ENCODE measurements around the gene ZYX. TPM values are rescaled to one million over a fixed set of nuclear protein-coding genes. Genes with fewer than 3 reads are reported as not detected.

ZYX gene
- total RNA-seq, 1 experiment from 2014 or later = 237 TPM

DNA sequence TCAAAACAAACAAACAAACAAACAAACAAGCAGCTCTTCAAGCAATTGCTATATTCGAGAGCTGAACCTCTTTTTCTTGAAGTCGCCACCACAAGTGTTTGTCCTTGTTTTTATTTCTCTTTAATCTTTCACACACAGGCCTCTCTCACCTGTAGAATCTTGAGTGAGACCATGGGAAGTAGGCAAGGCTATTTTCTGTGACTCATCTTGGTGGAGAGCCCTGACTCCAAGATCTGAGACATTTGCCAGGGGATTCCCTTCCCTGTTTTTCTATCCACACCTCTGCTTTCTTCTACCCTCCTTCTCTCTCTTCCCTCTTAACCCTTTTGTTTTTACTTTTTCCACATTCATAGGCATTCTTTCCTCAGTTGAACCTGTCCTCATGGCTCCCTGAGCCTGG is 54.1 kb downstream of the ZYX start:
- Histone ChIP-seq H3K23me2 (ENCODE audit: insufficient read length, low read depth, low read length, poor library complexity, severe bottlenecking) (no peaks in the 10 kb centered on the region), H3K56ac (ENCODE audit: insufficient read length, low read depth, low read length) (no peak overlapping the region), H3T11ph (ENCODE audit: low read length) (no peak overlapping the region), H3K4ac (ENCODE audit: low read depth, low read length) (no peak overlapping the region), H3K4me1 (ENCODE audit: insufficient read depth, low read length) (peaks cover 7% of the 10 kb centered on the region; the same call in 1 of the 2 replicates), H3K27me3 (ENCODE audit: insufficient read depth, low read length) (no peaks in the 10 kb centered on the region), H2BK12ac (ENCODE audit: insufficient read length, low read depth, low read length) (no peak overlapping the region), H3K14ac (ENCODE audit: insufficient read depth, low read length) (no peak overlapping the region), H3K4me2 (ENCODE audit: insufficient read depth, insufficient read length, low read length) (no peak overlapping the region), H2AFZ (ENCODE audit: low read length) (no peak overlapping the region), H2BK5ac (ENCODE audit: insufficient read length, low read length) (no peak overlapping the region), H4K8ac (replicated peaks; ENCODE audit: insufficient read length, low read depth, low read length) (no peak overlapping the region), H3K27ac (ENCODE audit: insufficient read length, low read depth, low read length) (no peak overlapping the region), H4K20me1 (ENCODE audit: control insufficient read depth, insufficient read depth, insufficient read length) (no peaks in the 10 kb centered on the region), H3K9me3 (ENCODE audit: control insufficient read depth, low read depth, low read length) (no peaks in the 10 kb centered on the region), H2AK5ac (ENCODE audit: insufficient read length, low read length) (no peak overlapping the region), H2BK15ac (ENCODE audit: low read depth, low read length) (no peak overlapping the region), H4K91ac (ENCODE audit: insufficient read length, low read depth, low read length) (no peak overlapping the region), H3K79me1 (ENCODE audit: insufficient read depth, low read depth, low read length, poor library complexity, severe bottlenecking) (no peaks in the 10 kb centered on the region), H4K5ac (ENCODE audit: insufficient read length, low read depth, low read length) (no peak overlapping the region), H2BK120ac (ENCODE audit: low read depth, low read length, poor library complexity, severe bottlenecking) (no peak overlapping the region), H3K9ac (ENCODE audit: extremely low read depth, insufficient read length, low read length) (no peak overlapping the region), H3K23ac (ENCODE audit: insufficient read length, low read depth, low read length) (no peak overlapping the region), H3K79me2 (ENCODE audit: insufficient read depth, low read length) (no peaks in the 10 kb centered on the region), H2BK20ac (ENCODE audit: low read depth, low read length, poor library complexity, severe bottlenecking) (no peak overlapping the region), H3K18ac (ENCODE audit: insufficient read length, low read depth, low read length) (no peak overlapping the region)
- no peaks in the 10 kb centered on the region for H3K9me3 Mint-ChIP-seq
- H3K36me3 Mint-ChIP-seq (ENCODE audit: insufficient read depth in 1 of 3, low read depth in 3 of 3) = no peaks in the 10 kb centered on the region; a peak in 1 of 7 replicates
- TF ChIP-seq, protein P1, sequence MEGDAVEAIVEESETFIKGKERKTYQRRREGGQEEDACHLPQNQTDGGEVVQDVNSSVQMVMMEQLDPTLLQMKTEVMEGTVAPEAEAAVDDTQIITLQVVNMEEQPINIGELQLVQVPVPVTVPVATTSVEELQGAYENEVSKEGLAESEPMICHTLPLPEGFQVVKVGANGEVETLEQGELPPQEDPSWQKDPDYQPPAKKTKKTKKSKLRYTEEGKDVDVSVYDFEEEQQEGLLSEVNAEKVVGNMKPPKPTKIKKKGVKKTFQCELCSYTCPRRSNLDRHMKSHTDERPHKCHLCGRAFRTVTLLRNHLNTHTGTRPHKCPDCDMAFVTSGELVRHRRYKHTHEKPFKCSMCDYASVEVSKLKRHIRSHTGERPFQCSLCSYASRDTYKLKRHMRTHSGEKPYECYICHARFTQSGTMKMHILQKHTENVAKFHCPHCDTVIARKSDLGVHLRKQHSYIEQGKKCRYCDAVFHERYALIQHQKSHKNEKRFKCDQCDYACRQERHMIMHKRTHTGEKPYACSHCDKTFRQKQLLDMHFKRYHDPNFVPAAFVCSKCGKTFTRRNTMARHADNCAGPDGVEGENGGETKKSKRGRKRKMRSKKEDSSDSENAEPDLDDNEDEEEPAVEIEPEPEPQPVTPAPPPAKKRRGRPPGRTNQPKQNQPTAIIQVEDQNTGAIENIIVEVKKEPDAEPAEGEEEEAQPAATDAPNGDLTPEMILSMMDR (conservative IDR thresholded peaks at IDR 0.05) = no peak
- no CpG with 5 or more reads among the region's 2 CpGs for whole genome bisulfite sequencing (ENCODE audit: extremely low coverage, insufficient read length, low lambda C conversion rate)
- H3K4me3 Mint-ChIP-seq = no peak overlapping the region
- H3K4me1 Mint-ChIP-seq = peaks cover 21% of the 10 kb centered on the region in 2 experiments
- no peaks in the 10 kb centered on the region; the same call in 1 of the 2 replicates for H3K27me3 Mint-ChIP-seq (ENCODE audit: low read depth)
- no peak for DNase-seq
- peak overlapping the region in 1 of 3 experiments; percentile 20; a peak in 3 of 7 replicates for H3K27ac Mint-ChIP-seq
